Activated CD4-positive, alpha-beta T cell treated with anti-CD3 and anti-CD28 coated beads, Interleukin-2, Interleukin-4, amounts not matched to agents 100 ng/mL and 50 ng/mL, durations not matched to agents 16 hours and 8 hours (primary cell): ENCODE data around the gene PARD3.
"Not testable (repeated sequence)": the region's sequence is repeated elsewhere in the genome, so short reads cannot be mapped to it uniquely, and the experiment has no call there.

Source experiments
- DNase-seq: peaks from one replicate; pipeline ENCODE4 v3.0.0-alpha.2; 2020; ENCODE audit warnings: low spot score

PARD3 gene

GRCh38 chr10:34423673-34424625 lies 391.1 kb downstream of the PARD3 start:
- DNase-seq = no peak

- no peak for DNase-seq
Measured at GRCh38 chr10:34420795-34421194, 394.3 kb downstream of the PARD3 start.

GRCh38 chr10:34420273-34420672 lies 394.8 kb downstream of the PARD3 start:
- DNase-seq = no peak

DNA sequence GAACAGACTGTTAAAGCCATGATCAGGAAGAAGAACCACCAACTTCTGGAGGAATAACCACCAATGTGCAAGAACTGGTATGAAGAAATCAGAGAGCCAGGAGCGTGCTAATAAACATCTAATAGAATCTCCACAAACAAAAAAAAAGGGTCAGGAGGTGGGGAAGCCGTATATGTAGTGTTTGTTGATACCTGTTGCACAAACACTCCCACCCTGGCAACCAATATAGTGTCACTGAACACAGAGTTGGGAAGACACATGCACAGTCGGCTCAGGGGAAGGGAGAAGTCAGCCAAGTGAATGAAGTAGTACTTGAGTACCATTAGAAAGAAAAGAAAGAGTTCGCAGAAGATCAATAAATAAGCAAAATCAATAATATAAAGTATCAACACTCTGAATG lies 400.1 kb downstream of the PARD3 start:
- no peak for DNase-seq

- DNase-seq = no peak
Measured at GRCh38 chr10:34413756-34414587, 401.1 kb downstream of the PARD3 start.

GRCh38 chr10:34413214-34413613 lies 401.9 kb downstream of the PARD3 start:
- DNase-seq = no peak

- no peak for DNase-seq
Measured at GRCh38 chr10:34408956-34409355, 406.1 kb downstream of the PARD3 start.

DNA sequence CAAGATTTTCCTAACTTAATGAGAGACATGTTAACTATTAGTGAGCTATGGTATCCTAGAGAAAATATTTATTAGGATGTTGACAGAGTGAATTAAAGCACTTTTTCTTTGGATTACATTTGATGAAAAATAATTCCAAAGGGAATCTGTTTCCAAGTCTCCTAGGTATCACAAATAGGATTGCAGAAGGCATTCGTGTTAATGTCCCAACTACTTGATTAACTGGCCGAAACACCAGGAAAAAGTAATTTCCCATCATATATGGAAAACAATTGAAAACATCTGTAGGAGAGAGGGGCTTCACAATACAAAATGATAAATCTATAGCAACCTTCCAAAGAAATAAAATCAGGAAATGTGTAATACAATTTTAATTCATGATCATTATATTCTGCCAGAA lies 406.7 kb downstream of the PARD3 start:
- DNase-seq = no peak

GRCh38 chr10:34407324-34407805 lies 407.7 kb downstream of the PARD3 start:
- DNase-seq = no peak

DNA sequence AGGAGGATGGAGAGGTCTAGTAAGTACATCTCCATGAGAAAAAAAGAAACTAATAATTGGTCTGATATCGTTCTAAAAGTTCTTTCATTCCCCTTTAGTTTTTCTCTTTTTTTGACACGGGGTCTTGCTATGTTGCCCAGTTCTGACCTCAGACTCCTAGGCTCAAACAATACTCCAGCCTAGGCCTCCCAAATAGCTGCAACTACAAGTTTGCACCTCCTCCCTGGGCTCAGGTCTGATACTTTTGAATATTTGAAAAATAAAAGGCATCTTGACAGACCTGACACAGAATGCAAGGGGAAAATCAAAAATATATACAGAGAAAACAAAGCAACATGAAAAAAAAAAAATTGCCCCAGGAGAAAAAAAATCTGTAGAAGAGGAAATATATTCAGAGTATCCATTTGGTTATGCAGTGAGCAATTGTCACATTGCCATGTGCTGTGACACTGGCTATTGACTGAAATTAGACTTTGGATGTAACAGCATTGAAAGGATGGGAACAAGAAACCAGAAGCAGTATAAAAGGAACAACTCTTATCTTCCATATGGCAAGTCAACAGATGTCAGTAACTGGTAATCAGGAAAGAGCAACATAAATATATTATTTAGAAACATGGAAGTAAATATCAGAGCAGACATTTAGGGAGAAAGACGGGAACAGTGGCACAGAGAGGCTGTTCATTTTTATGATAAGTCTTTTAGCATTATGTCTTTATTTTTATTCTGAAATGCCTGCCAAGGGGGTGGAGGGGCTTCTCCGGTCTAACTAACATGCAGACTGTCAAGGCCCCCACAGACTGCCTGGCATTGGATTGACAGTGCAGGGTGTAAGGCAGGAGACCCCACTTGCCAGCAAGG lies 408.4 kb downstream of the PARD3 start:
- no peak for DNase-seq

DNA sequence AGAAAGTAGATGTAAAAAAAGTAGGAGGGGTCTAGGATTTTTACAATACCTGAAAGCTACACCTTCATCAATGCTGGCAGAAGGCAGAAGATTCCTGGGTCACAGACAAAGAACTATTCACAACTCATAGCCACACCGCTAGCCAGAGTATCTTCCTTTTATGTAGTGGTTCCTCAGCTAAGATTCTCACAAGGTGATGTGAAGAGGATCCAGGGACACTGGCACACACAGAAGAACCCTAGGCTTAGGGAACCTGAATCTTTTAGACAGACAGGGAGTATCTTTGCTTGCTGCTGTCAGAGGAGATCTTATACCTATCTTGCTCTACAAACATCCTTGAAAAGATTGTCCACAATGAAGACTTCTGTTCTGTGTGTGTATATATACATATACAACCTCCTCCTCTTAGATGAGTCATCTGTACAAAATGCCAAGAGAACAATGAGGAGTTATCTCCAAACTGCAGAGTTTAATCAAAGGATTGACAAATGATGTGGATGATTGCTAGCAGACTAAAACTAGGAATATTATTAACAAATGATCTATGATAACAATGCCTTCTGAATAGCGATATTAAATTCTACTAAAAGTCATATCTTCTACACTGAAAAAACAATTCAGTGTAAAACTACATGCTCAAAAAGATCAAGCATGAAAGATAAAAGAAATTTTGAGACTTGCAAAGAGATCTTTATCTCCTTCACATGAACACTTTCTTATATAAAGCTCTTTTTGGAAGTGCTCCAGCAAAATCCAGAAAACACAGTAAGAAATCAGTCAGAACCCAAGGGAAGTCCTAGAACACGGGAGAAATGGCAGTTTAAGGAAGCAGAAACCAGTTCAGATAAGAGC lies 409.3 kb downstream of the PARD3 start:
- DNase-seq = no peak

DNA sequence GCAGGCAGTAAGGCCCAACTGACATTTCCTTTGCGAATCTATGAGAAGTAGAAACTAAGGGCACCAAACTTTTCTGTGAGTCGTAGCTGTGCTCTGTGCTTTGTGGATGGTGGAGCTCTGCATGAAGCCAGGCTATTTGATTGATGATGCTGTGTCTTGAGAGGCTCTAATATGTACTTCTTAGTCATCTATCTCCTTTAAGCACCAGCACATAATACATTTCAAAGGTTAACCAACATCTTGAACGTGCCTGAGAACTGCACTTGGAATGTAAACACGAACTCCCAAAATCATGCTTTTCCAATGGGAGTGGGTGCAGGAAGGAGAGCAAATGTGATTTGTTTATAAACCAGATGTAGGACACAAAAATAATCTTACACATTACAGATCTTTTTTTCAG lies 411.6 kb downstream of the PARD3 start:
- DNase-seq = no peak

- DNase-seq = no peak
Measured at GRCh38 chr10:34400075-34400474, 415.0 kb downstream of the PARD3 start.

GRCh38 chr10:34399013-34399412 lies 416.1 kb downstream of the PARD3 start:
- DNase-seq = no peak

DNA sequence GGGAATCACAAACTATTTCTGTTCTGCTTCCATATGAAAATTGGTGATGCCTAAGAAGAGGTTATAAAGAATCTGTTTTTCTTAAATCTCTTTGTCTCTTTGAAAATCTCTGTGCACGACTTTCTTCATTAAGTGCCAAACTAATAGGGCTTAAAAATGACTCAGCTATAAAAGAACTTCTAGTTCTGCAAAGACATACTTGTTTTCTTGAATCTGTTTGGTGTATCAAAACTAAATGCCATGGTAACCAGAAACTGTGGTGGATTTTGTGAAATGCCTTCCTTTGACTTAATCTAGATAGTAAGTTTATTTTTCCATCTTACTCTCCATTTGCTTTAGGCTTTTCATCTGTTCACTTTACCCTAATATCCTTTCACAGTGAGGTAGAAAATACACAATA lies 417.8 kb downstream of the PARD3 start:
- DNase-seq = no peak

DNA sequence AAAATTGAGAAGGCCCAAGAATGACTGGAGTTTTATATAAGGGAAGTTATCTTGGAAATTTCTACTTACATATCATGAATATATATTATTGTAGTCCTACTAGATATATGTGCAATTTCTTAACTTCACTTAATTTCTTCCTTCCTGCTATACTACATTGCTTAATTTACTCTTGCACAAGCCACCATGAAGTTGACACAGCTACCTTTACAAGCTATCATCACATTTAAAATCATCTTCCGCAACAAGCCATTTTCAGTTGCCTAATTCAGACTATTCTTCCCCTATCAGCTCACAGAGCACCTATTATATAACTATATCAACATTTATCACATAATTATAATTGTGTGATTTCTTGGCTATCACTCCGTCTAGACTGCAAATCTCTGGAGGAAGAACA lies 418.4 kb downstream of the PARD3 start:
- DNase-seq = no peak

- DNase-seq = no peak
Measured at GRCh38 chr10:34392641-34393170, 422.4 kb downstream of the PARD3 start.

GRCh38 chr10:34391168-34391567 lies 423.9 kb downstream of the PARD3 start:
- DNase-seq = not testable (repeated sequence)

DNA sequence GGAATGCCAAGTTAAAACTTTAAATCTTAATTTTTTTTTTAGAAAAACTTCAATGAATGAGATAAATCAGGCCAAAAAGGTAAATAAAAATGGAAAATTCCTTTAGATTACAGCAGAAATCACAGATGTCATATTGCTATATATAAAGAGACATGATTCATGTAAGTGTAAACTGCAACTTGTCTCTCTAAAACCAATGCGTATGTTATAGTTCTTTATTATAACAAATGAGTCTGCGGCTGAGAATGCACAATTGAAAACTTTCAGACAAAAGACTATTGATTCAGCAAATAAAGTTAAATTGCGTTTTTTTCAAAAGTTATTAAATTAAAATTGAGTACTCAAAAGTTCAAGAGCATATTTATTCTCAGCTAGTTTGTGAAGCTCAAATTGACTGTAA lies 425.3 kb downstream of the PARD3 start:
- DNase-seq = no peak

GRCh38 chr10:34386921-34387320 lies 428.2 kb downstream of the PARD3 start:
- no peak for DNase-seq

DNA sequence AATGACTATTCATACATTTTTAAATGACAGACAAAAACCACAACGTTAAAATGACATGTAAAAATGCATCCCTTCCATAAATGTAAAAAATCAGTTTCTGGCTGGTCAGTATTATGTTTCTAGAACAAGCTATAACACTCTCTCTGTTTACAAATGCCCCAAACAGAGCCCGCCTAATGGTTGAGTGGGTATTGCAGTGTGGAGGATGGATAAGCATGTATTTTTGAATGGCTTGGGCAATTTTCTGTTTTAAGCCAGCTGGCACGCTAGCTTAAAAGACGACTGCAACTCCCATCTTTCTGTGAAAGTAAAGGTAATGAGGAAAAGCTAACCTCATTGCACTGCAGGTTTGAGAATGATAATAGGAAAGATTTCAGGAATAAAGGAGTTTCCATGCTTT lies 430.7 kb downstream of the PARD3 start:
- DNase-seq = no peak
